HepG2 (cell line): Measurements from ENCODE around the gene SPRED2. TPM values are rescaled to one million over a fixed set of nuclear protein-coding genes. Genes with fewer than 3 reads are reported as not detected.
A peak's percentile ranks its signal among the peaks of the same experiment; 100 is the strongest.

ENCODE experiments used
- CEBPB ChIP-seq: IDR thresholded peaks from 2 replicates; pipeline ENCODE4 v1.6.1; 2011; ENCODE audit warnings: low read depth, low read length, improper control_type of control experiment, borderline replicate concordance
- CREB1 ChIP-seq, 2 experiments: fragments of 450-650 bp in 1 of 2; IDR thresholded peaks; 2 replicates each; pipeline ENCODE4 v1.6.1; 2016 to 2017; ENCODE audit warnings: control low read depth in 1 of 2, mild to moderate bottlenecking in 1 of 2, missing compliant biosample characterization in 1 of 2, missing genetic modification characterization in 1 of 2
- CREM ChIP-seq, 2 experiments: sonication (generic) in 1 of 2; formaldehyde crosslinking in 1 of 2; IDR thresholded peaks; 2 replicates each; pipeline versions ENCODE4 v1.4.0 to v1.6.1; 2016 to 2020; ENCODE audit warnings: antibody characterized with exemption in 1 of 2, mild to moderate bottlenecking in 1 of 2, missing genetic modification reagents in 1 of 2
- FOXP1 ChIP-seq, 2 experiments: fragments of 450-650 bp in 1 of 2; IDR thresholded peaks; 2 replicates each; pipeline ENCODE4 v1.6.1; 2017 to 2018; ENCODE audit warnings: antibody characterized with exemption in 1 of 2
- GABPA ChIP-seq, 2 experiments: IDR thresholded peaks; 2 replicates each; pipeline ENCODE4 v1.6.1; 2011 to 2016; ENCODE audit warnings: low read depth in 2 of 2, low read length in 1 of 2, missing biosample characterization in 1 of 2, missing genetic modification characterization in 1 of 2
- NCOA1 ChIP-seq: sonication (generic); formaldehyde crosslinking; IDR thresholded peaks from 2 replicates; pipeline ENCODE4 v1.9.0; 2021; ENCODE audit warnings: missing genetic modification reagents
- RARG ChIP-seq: sonication (generic); formaldehyde crosslinking; IDR thresholded peaks from 2 replicates; pipeline ENCODE4 v1.4.0; 2020; ENCODE audit warnings: low read depth, mild to moderate bottlenecking, missing genetic modification reagents
- SIN3A ChIP-seq: IDR thresholded peaks from 2 replicates; pipeline ENCODE4 v1.6.1; 2011; ENCODE audit warnings: low read depth, mild to moderate bottlenecking, control low read depth, low read length, borderline replicate concordance
- SIX1 ChIP-seq: sonication (generic); formaldehyde crosslinking; IDR thresholded peaks from 2 replicates; pipeline ENCODE4 v1.4.0; 2020; ENCODE audit warnings: missing genetic modification reagents, borderline replicate concordance
- SMAD1 ChIP-seq: sonication (generic); formaldehyde crosslinking; IDR thresholded peaks from 2 replicates; pipeline ENCODE4 v1.4.0; 2020; ENCODE audit warnings: missing genetic modification reagents, low read depth, mild to moderate bottlenecking, borderline replicate concordance
- SOX5 ChIP-seq: IDR thresholded peaks from 2 replicates; pipeline ENCODE4 v1.6.1; 2016; ENCODE audit warnings: borderline replicate concordance
- THAP11 ChIP-seq: IDR thresholded peaks from 2 replicates; pipeline ENCODE4 v1.6.1; 2016; ENCODE audit warnings: missing biosample characterization, missing genetic modification reagents
- YEATS2 ChIP-seq: sonication (generic); formaldehyde crosslinking; IDR thresholded peaks from 2 replicates; pipeline ENCODE4 v1.4.0; 2020; ENCODE audit warnings: missing genetic modification reagents, borderline replicate concordance
- ZEB1 ChIP-seq: IDR thresholded peaks from 2 replicates; pipeline ENCODE4 v1.6.1; 2012; ENCODE audit warnings: mild to moderate bottlenecking, low read depth, inconsistent platforms; ENCODE audit not compliant: insufficient replicate concordance
- ZNF367 ChIP-seq: sonication (generic); formaldehyde crosslinking; IDR thresholded peaks from 2 replicates; pipeline ENCODE4 v1.4.0; 2020; ENCODE audit warnings: missing genetic modification reagents, borderline replicate concordance
- ZNF501 ChIP-seq: sonication (generic); formaldehyde crosslinking; IDR thresholded peaks from 2 replicates; pipeline ENCODE4 v1.5.1; 2020; ENCODE audit warnings: mild to moderate bottlenecking, moderate library complexity, missing genetic modification reagents
- ZNF616 ChIP-seq: sonication (generic); formaldehyde crosslinking; IDR thresholded peaks from 2 replicates; pipeline ENCODE4 v1.5.0; 2020; ENCODE audit warnings: low read depth, mild to moderate bottlenecking, missing genetic modification reagents
- ZNF629 ChIP-seq: sonication (generic); formaldehyde crosslinking; conservative IDR thresholded peaks from 2 replicates; pipeline ENCODE4 v1.5.0; 2020; ENCODE audit warnings: missing genetic modification reagents
- ZNF850 ChIP-seq: sonication (generic); formaldehyde crosslinking; conservative IDR thresholded peaks from 2 replicates; pipeline ENCODE4 v1.9.0; 2021; ENCODE audit warnings: mild to moderate bottlenecking, missing genetic modification reagents
- ZSCAN25 ChIP-seq: sonication (generic); formaldehyde crosslinking; IDR thresholded peaks from 2 replicates; pipeline ENCODE4 v1.8.0; 2022; ENCODE audit warnings: mild to moderate bottlenecking, missing genetic modification reagents
- polyA plus RNA-seq, 8 experiments: library from polyadenylated mRNA; depleted of rRNA in 3 of 8; stranded (reverse) in 7 of 8; unstranded in 1 of 8; fragments of >200 nt; fragmentation: Illumina TruSeq in 4 of 8; extraction: Trizol in 4 of 8; gene quantifications; 2 replicates each; pipeline versions ENCODE4 v1.2.1 to v1.2.3, GENCODE V29; 2011 to 2016; ENCODE audit warnings: low read depth in 4 of 8, missing spikeins in 1 of 8, mixed read lengths in 1 of 8; ENCODE audit not compliant: insufficient read depth in 1 of 8
- total RNA-seq, 5 experiments: library from RNA; depleted of rRNA; stranded (reverse); fragments of >200 nt; fragmentation: Illumina TruSeq; extraction: Trizol; gene quantifications; 2 replicates each; pipeline ENCODE4 v1.2.3, GENCODE V29; 2016; ENCODE audit warnings: low read depth in 1 of 5
- TF ChIP-seq, protein P1 (sequence below): sonication (generic); formaldehyde crosslinking; IDR thresholded peaks from 2 replicates; pipeline ENCODE4 v1.5.1; 2020; ENCODE audit warnings: mild to moderate bottlenecking, moderate library complexity, missing genetic modification reagents
- TF ChIP-seq, protein P2 (sequence below): sonication (generic); formaldehyde crosslinking; IDR thresholded peaks from 2 replicates; pipeline ENCODE4 v1.4.0; 2020; ENCODE audit warnings: missing genetic modification reagents, low read depth, mild to moderate bottlenecking, borderline replicate concordance
- TF ChIP-seq, protein P3 (sequence below): sonication (generic); formaldehyde crosslinking; IDR thresholded peaks from 2 replicates; pipeline ENCODE4 v1.8.0; 2022; ENCODE audit warnings: missing genetic modification reagents, mild to moderate bottlenecking, borderline replicate concordance
- TF ChIP-seq, protein P4 (sequence below): sonication (generic); formaldehyde crosslinking; IDR thresholded peaks from 2 replicates; pipeline ENCODE4 v1.5.0; 2020; ENCODE audit warnings: missing genetic modification reagents

SPRED2 gene
- total and polyA plus RNA-seq, 2 of the 13 experiments (the other 11 are each of a cell fraction or from before 2014, with no cell fraction given) = 13.0 to 37.0 TPM

- TF ChIP-seq FOXP1 (IDR thresholded peaks at IDR 0.05) = peak; percentile 84
- TF ChIP-seq FOXP1 (CRISPR knock-in tag; IDR thresholded peaks at IDR 0.05) = peak; percentile 99
- no peak for TF ChIP-seq ZSCAN25 (CRISPR knock-in tag)
- TF ChIP-seq CREB1 (IDR thresholded peaks at IDR 0.05) = peak; percentile 46; the same call in 1 of the 2 replicates
- TF ChIP-seq CREB1 (CRISPR knock-in tag; IDR thresholded peaks at IDR 0.05) = peak; percentile 91
- TF ChIP-seq YEATS2 (CRISPR knock-in tag) = peak; percentile 78; the same call in 1 of the 2 replicates
- peak; percentile 86 for TF ChIP-seq THAP11
- peak; percentile 69 for TF ChIP-seq NCOA1 (CRISPR knock-in tag)
- peak; percentile 97 for TF ChIP-seq CEBPB
- peak; percentile 95 for TF ChIP-seq CREM (IDR thresholded peaks at IDR 0.05)
- TF ChIP-seq CREM (CRISPR knock-in tag; IDR thresholded peaks at IDR 0.05) = no peak
- TF ChIP-seq, protein P1, sequence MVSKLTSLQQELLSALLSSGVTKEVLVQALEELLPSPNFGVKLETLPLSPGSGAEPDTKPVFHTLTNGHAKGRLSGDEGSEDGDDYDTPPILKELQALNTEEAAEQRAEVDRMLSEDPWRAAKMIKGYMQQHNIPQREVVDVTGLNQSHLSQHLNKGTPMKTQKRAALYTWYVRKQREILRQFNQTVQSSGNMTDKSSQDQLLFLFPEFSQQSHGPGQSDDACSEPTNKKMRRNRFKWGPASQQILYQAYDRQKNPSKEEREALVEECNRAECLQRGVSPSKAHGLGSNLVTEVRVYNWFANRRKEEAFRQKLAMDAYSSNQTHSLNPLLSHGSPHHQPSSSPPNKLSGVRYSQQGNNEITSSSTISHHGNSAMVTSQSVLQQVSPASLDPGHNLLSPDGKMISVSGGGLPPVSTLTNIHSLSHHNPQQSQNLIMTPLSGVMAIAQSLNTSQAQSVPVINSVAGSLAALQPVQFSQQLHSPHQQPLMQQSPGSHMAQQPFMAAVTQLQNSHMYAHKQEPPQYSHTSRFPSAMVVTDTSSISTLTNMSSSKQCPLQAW (CRISPR knock-in tag) = peak; percentile 86
- TF ChIP-seq, protein P2, sequence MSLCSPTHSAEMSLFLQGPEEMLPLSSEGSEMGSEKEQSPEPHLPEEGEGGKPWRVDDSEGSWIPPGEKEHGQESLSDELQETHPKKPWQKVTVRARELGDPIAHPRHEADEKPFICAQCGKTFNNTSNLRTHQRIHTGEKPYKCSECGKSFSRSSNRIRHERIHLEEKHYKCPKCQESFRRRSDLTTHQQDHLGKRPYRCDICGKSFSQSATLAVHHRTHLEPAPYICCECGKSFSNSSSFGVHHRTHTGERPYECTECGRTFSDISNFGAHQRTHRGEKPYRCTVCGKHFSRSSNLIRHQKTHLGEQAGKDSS (CRISPR knock-in tag) = peak; percentile 68; the same call in 1 of the 2 replicates
- peak; percentile 66 for TF ChIP-seq ZEB1
- no peak for TF ChIP-seq SMAD1 (CRISPR knock-in tag)
- peak; percentile 98 for TF ChIP-seq SOX5 (CRISPR knock-in tag)
- TF ChIP-seq ZNF616 (CRISPR knock-in tag) = no peak
- TF ChIP-seq ZNF367 (CRISPR knock-in tag) = no peak
- TF ChIP-seq SIX1 (CRISPR knock-in tag) = peak; percentile 97
- peak; percentile 36; the same call in 1 of the 2 replicates for TF ChIP-seq SIN3A
- no peak for TF ChIP-seq GABPA (IDR thresholded peaks at IDR 0.05; ENCODE audit: low read depth, low read length)
- peak; percentile 69 for TF ChIP-seq GABPA (CRISPR knock-in tag; IDR thresholded peaks at IDR 0.05; ENCODE audit: low read depth)
- TF ChIP-seq ZNF501 (CRISPR knock-in tag) = no peak
- peak; percentile 57 for TF ChIP-seq ZNF629 (CRISPR knock-in tag)
- TF ChIP-seq ZNF850 (CRISPR knock-in tag) = 0 out of 2 replicates have a peak, but pooled peaks have one; percentile 13
- TF ChIP-seq RARG (CRISPR knock-in tag) = no peak
- TF ChIP-seq, protein P3, sequence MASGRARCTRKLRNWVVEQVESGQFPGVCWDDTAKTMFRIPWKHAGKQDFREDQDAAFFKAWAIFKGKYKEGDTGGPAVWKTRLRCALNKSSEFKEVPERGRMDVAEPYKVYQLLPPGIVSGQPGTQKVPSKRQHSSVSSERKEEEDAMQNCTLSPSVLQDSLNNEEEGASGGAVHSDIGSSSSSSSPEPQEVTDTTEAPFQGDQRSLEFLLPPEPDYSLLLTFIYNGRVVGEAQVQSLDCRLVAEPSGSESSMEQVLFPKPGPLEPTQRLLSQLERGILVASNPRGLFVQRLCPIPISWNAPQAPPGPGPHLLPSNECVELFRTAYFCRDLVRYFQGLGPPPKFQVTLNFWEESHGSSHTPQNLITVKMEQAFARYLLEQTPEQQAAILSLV = peak; percentile 41; the same call in 1 of the 2 replicates
- TF ChIP-seq, protein P4, sequence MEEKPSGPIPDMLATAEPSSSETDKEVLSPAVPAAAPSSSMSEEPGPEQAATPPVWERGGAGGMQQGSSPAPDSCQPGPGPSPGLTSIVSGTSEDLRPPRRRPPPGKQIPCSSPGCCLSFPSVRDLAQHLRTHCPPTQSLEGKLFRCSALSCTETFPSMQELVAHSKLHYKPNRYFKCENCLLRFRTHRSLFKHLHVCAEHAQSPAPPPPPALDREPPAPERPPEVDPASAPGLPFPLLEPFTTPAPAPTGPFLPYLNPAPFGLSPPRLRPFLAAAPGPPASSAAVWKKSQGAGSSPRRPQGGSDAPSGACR (CRISPR knock-in tag) = peak; percentile 63; the same call in 1 of the 2 replicates
Observed at GRCh38 chr2:65373365-65373918, 59.0 kb downstream of the SPRED2 start (continued).
